ENCODE results near the gene CNTRL. TPM values are rescaled to one million over a fixed set of nuclear protein-coding genes. Genes with fewer than 3 reads are reported as not detected.

CNTRL gene
- total RNA-seq, 1 experiment from 2014 or later, result 11.6 TPM

DNA sequence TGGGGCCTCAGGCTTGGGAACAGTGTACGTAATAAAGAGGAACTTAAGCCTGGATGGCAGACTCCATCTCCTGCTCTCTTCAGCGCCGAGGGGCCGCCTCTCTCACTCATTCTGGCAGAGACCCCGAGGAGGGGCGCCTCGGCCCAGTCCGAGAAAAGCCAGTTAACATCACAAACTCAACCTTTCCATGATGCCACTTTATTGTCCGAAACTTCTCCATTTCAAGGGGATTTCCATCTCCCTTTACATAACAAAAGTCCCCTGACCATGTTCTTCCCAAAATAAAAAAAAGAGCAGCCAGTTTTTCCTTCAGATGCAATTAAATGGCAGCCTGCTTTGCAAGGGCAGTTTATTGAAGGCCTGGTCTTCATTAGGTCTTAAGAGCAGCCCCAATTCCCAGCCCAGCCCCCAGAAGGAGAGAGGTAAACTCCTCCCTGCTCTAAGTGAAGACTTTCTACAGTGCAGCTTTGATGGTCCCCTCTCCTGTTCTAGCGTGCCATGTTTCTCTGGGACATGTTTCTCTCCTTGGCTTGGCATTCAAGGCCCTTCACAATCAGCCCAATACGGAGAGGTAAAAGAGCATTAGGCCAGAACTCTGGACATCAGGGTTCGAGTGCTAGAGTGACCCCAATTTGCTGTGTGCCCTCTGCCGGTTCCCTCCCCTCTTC lies 146.4 kb downstream of the CNTRL start:
- no peak overlapping the region for H2AK5ac ChIP-seq (ENCODE audit: insufficient read length, low read length)
- peak overlapping the region; percentile 62 to 91 (median 90); a peak in 6 of 7 replicates for H3K27ac Mint-ChIP-seq
- peaks cover 36 to 42% of the 10 kb centered on the region in 2 experiments for H3K4me1 Mint-ChIP-seq
- H3K27ac ChIP-seq (ENCODE audit: insufficient read length, low read depth, low read length), result no peak overlapping the region
- H3K4me1 ChIP-seq (ENCODE audit: insufficient read depth, low read length), result peaks cover 11% of the 10 kb centered on the region; the same call in 1 of the 2 replicates
- H2AFZ ChIP-seq (ENCODE audit: low read length), result no peak overlapping the region
- H3K9me3 Mint-ChIP-seq, result no peaks in the 10 kb centered on the region
- no peak overlapping the region for H2BK120ac ChIP-seq (ENCODE audit: low read depth, low read length, poor library complexity, severe bottlenecking)
- no peaks in the 10 kb centered on the region for H3K9me3 ChIP-seq (ENCODE audit: control insufficient read depth, low read depth, low read length)
- no peak overlapping the region for H3K9ac ChIP-seq (ENCODE audit: extremely low read depth, insufficient read length, low read length)
- H3K23me2 ChIP-seq (ENCODE audit: insufficient read length, low read depth, low read length, poor library complexity, severe bottlenecking), result no peaks in the 10 kb centered on the region
- no peak overlapping the region for H2BK20ac ChIP-seq (ENCODE audit: low read depth, low read length, poor library complexity, severe bottlenecking)
- no peak overlapping the region for H2BK15ac ChIP-seq (ENCODE audit: low read depth, low read length)
- no peak overlapping the region for H3K14ac ChIP-seq (ENCODE audit: insufficient read depth, low read length)
- peak; percentile 63 for DNase-seq
- no peak overlapping the region for H3K18ac ChIP-seq (ENCODE audit: insufficient read length, low read depth, low read length)
- H4K8ac ChIP-seq (replicated peaks; ENCODE audit: insufficient read length, low read depth, low read length), result no peak overlapping the region
- WGBS (ENCODE audit: extremely low coverage, insufficient read length, low lambda C conversion rate), result no CpG with 5 or more reads among the region's 13 CpGs
- no peak overlapping the region for H3T11ph ChIP-seq (ENCODE audit: low read length)
- peaks cover 43% of the 10 kb centered on the region for H3K27me3 Mint-ChIP-seq (ENCODE audit: low read depth)
- H3K79me2 ChIP-seq (ENCODE audit: insufficient read depth, low read length), result no peaks in the 10 kb centered on the region
- no peak overlapping the region for H3K4ac ChIP-seq (ENCODE audit: low read depth, low read length)
- 0 out of 2 replicates have a peak, but pooled peaks cover 2% of the 10 kb centered on the region for H3K27me3 ChIP-seq (ENCODE audit: insufficient read depth, low read length)
- no peak overlapping the region for H3K23ac ChIP-seq (ENCODE audit: insufficient read length, low read depth, low read length)
- no peaks in the 10 kb centered on the region; a peak in 1 of 7 replicates for H3K36me3 Mint-ChIP-seq (ENCODE audit: insufficient read depth in 1 of 3, low read depth in 3 of 3)
- no peak overlapping the region for H2BK5ac ChIP-seq (ENCODE audit: insufficient read length, low read length)
- H3K79me1 ChIP-seq (ENCODE audit: insufficient read depth, low read depth, low read length, poor library complexity, severe bottlenecking), result no peaks in the 10 kb centered on the region
- no peak overlapping the region for H2BK12ac ChIP-seq (ENCODE audit: insufficient read length, low read depth, low read length)
- H4K20me1 ChIP-seq (ENCODE audit: control insufficient read depth, insufficient read depth, insufficient read length), result no peaks in the 10 kb centered on the region
- no peak for TF ChIP-seq CTCF (conservative IDR thresholded peaks at IDR 0.05)
- H4K5ac ChIP-seq (ENCODE audit: insufficient read length, low read depth, low read length), result no peak overlapping the region
- H3K4me3 Mint-ChIP-seq, result peak overlapping the region; percentile 28 to 73; a peak in 4 of 5 replicates
- peak overlapping the region; percentile 1 for H3K4me2 ChIP-seq (ENCODE audit: insufficient read depth, insufficient read length, low read length)
- H3K56ac ChIP-seq (ENCODE audit: insufficient read length, low read depth, low read length), result no peak overlapping the region
- H4K91ac ChIP-seq (ENCODE audit: insufficient read length, low read depth, low read length), result no peak overlapping the region
